IPS-18c (cell line): ENCODE measurements around the gene CCZ1.
"Not testable (repeated sequence)": the region's sequence is repeated elsewhere in the genome, so short reads cannot be mapped to it uniquely, and the experiment has no call there.

ENCODE experiments used
- H3K4me3 ChIP-seq: 2 replicates; pipeline ENCODE4 v1.7.0; 2013; ENCODE audit warnings: low read depth, mild to moderate bottlenecking, low read length, moderate library complexity; ENCODE audit not compliant: insufficient read depth
- H3K9me3 ChIP-seq: one replicate; pipeline ENCODE4 v1.6.1; 2013; ENCODE audit warnings: mild to moderate bottlenecking, low read length, moderate library complexity; ENCODE audit not compliant: control insufficient read depth, insufficient read depth

Gene CCZ1

DNA sequence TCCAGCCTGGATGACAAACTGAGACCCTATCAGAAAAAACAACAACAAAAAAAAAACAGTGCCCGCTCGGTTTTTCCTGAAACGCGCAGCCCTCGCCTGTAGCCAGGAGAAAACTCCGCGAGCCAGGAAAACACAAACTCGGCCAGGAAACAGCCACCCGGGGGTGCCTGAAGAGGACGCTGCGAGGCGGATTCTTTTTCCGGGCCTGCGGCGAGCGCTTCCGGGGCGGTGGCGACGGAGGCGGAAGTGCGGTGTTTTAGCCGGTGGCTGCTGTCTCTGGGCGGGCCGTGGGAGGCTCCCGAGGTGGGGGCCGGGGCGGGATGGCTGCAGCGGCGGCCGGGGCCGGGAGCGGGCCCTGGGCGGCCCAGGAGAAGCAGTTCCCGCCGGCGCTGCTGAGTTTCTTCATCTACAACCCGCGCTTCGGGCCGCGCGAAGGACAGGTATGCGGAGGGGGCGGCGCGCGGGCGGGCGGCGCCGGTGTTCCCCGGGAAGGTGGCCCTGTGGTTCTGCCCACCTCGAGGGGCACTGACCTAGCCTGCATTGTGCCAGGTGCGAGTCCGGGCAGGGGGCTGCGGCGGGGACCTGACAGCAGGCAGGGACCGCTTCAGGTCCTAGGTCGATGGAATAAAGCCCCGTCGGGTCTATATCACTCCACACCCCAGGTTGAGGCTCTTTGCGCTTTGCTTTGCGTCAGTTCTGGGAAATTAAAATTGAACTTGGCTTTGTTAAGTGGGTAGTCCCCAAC is at the start of gene CCZ1:
Gene CCZ1 (plus strand): TSS at position 254 of the 745 bp plus-strand sequence. CDS start 67 bp downstream, at position 321.
- not testable (repeated sequence) for H3K4me3 ChIP-seq, H3K9me3 ChIP-seq

- no peak overlapping the region for H3K4me3 ChIP-seq
Measured at GRCh38 chr7:5850944-5851343, 47.6 kb upstream of the CCZ1 start.

DNA sequence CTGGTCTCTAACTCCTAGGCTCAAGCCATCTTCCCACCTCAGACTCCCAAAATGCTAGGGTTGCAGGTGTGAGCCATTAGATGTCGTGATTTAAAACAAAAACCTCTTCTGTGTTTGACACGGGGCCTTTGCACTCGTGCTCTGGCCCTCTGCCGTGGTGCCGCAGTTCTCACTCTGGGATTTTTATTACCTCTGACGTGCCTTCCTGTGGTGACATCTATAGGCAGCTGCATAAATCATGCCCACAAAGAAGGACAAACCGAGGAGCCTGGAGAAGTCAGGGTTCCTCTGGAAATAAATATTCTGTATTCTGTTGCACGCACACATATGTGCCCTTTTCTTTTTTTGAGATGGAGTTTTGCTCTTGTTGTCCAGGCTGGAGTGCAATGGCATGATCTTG is 43.8 kb upstream of the CCZ1 start:
- Histone ChIP-seq H3K9me3 (no peaks in the 10 kb centered on the region), H3K4me3 (no peak overlapping the region)

More at GRCh38 chr7:5850944-5851343, 47.6 kb upstream of the CCZ1 start:
- no peaks in the 10 kb centered on the region for H3K9me3 ChIP-seq

DNA sequence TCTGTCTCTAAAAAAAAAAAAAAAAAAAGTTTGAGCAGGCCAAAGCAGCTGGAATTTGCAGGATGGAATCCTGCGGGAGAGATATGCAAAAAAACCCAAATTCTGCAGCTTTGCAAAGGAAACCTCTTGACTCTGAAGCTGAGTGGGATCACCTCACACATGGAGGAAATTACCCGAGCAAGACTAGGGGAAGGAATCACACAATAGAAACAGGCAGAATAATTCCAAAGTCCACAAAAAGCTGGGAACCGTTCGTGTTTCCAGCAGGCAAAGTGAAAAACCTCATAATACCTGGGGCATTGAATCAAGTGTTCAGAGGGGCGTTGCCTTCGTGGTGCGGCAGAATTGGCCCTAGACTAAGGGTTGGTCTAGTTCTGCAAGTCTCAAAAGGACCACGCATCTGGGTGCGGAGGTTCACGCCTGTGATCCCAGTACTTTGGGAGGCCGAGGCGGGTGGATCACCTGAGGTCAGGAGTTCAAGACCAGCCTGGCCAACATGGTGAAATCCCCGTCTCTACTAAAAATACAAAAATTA is 41.4 kb upstream of the CCZ1 start:
- not testable (repeated sequence) for H3K4me3 ChIP-seq, H3K9me3 ChIP-seq

- H3K4me3 ChIP-seq, H3K9me3 ChIP-seq: not testable (repeated sequence)
Measured at GRCh38 chr7:5858494-5858893, 40.0 kb upstream of the CCZ1 start.

DNA sequence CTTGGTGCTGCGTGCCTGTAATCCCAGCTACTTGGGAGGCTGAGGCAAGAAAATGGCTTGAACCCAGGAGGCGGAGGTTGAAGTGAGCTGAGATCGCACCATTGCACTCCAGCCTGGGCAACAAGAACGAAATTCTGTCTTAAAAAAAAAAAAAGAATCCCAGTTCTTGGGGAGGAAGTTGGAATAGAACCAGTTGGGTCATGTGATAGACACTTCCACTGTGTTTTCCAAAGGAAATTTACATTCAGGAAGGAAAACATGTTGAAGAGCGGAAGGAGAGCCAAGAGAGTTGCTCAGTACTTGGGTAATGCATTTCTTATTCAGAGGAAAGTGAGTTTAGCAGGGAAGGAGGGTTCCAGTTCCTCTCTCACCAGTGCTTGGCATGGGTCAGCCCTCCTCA is 37.3 kb upstream of the CCZ1 start:
- H3K9me3 ChIP-seq, H3K4me3 ChIP-seq: not testable (repeated sequence)

DNA sequence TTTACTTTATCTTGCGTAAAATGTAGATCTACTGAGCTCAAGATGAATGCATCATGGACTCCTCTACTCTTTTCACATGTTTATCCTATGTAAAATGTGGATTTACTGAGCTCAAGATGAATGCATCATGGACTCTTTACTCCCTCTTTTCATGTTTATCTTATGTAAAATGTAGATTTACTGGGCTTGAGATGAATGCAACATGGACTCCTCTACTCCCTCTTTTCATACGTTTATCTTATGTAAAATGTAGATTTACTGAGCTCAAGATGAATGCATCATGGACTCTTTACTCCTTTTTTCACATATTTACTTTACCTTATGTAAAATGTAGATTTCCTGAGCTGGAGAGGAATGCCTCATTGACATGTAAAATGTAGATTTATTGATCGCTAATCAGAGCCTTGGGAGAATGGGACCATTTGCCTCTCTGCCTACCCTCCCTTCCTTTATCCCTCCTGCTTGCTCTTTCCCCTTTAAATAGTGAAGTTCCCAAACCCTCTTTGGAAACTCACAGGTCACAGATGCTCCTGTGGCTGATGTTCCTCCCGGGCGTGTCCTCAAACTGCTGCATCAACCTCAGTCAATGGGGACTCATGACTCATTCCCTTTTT is 35.7 kb upstream of the CCZ1 start:
- H3K4me3 ChIP-seq, H3K9me3 ChIP-seq: not testable (repeated sequence)

GRCh38 chr7:5865279-5865931 is 33.1 kb upstream of the CCZ1 start:
- H3K4me3 ChIP-seq, H3K9me3 ChIP-seq: not testable (repeated sequence)

DNA sequence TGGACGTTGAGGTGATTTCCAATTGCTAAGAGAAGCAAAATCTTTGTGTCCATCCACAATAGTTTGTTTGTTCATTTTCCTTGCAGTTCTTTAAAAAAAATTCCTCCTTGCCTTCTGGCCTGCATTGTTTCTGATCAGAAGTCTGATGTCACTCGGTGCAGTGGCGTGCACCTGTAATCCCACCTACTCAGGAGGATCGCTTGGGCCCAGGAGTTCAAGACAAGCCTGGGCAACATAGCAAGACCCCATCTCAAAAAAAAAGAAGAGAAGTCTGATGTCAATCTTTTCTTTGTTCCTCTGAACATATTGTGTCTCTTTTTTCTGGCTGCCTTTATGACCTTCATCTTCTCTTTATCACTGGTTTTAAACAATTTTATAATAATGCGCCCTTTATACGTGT is 31.5 kb upstream of the CCZ1 start:
- peaks cover 2% of the 10 kb centered on the region for H3K9me3 ChIP-seq

DNA sequence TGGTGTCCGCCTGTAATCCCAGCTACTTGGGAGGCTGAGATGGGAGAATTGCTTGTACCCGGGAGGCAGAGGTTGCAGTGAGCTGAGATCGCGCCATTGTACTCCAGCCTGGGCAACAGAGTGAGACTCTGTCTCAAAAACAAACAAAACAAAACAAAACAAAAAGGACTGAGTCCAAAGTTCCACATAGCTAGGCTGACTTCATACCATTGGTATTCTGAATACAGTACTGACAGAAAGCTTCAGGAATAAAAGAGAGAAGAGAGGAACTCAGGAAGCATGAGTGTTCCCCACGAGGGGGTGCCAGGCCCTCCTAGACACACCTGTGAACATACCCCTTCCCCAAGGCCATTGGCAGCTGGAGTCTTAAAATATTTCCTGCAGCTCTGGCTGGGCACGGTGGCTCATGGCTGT is 29.6 kb upstream of the CCZ1 start:
- not testable (repeated sequence) for H3K4me3 ChIP-seq, H3K9me3 ChIP-seq

More for the DNA sequence above, 31.5 kb upstream of the CCZ1 start:
- H3K4me3 ChIP-seq: no peak overlapping the region

- H3K4me3 ChIP-seq: no peak overlapping the region; the same call in 1 of the 2 replicates
- H3K9me3 ChIP-seq: peaks cover 2% of the 10 kb centered on the region
Measured at GRCh38 chr7:5869691-5870090, 28.8 kb upstream of the CCZ1 start.

DNA sequence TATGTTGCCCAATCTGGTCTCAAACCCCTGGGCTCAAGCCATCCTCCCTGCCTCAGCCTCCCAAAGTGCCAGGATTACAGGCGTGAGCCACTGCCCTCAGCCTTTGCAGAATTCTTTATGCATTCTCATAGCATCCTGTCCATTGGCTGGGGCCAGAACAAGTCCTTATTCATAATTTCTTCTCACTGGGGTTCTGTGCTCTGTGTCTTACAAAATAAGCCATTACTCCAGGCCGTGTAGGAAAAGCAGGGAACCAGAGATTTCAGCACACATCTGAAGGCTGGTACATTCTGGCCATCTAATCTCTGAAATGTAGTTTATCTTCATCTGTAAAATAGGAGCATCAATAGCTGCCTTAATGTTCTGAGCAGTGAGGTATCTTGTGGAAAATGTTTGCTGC is 28.2 kb upstream of the CCZ1 start:
- H3K4me3 ChIP-seq: no peak overlapping the region
- H3K9me3 ChIP-seq: peaks cover 2% of the 10 kb centered on the region

DNA sequence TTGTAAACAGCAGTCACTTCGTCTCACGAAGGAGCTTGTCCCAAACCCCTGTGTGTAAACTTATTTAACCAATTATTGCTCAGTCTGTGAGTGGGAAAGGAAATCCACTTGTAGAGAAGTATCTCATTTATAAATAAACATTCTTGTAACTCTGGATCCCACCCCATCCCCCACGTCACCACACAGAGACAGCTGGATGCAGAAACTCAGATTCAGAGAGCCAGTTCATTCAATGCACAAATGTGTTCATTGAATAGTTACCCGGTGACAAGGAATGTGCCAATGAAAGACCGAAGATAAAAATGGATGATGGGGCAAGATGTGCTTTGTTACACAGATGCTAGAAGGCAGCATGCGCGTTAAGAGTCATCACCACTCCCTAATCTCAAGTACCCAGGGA is 26.2 kb upstream of the CCZ1 start:
- peaks cover 2% of the 10 kb centered on the region for H3K9me3 ChIP-seq
- no peak overlapping the region for H3K4me3 ChIP-seq

- H3K4me3 ChIP-seq, H3K9me3 ChIP-seq: not testable (repeated sequence)
Measured at GRCh38 chr7:5879591-5879990, 18.9 kb upstream of the CCZ1 start.

DNA sequence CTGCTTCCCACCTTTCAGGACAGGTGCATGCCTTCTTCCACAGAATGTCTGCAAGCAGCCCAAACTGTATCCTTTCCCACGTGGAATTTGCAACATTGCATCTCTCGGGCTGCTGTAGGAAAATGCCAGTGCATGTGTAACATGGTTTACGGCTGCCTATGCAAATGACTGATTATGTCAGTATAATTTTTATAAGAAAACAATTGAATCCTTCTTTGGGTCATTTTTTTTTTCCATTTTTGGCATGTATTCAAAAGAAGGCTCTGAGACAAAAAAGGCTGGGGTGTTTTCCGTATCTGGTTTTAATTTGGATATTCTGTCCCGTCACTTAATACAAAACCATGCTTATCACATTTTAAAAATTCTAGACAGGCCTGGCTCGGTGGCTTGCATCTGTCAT is 18.4 kb upstream of the CCZ1 start:
- not testable (repeated sequence) for H3K4me3 ChIP-seq, H3K9me3 ChIP-seq

GRCh38 chr7:5884431-5884830 is 14.1 kb upstream of the CCZ1 start:
- not testable (repeated sequence) for H3K9me3 ChIP-seq, H3K4me3 ChIP-seq

GRCh38 chr7:5888021-5888420 is 10.5 kb upstream of the CCZ1 start:
- H3K4me3 ChIP-seq, H3K9me3 ChIP-seq: not testable (repeated sequence)

DNA sequence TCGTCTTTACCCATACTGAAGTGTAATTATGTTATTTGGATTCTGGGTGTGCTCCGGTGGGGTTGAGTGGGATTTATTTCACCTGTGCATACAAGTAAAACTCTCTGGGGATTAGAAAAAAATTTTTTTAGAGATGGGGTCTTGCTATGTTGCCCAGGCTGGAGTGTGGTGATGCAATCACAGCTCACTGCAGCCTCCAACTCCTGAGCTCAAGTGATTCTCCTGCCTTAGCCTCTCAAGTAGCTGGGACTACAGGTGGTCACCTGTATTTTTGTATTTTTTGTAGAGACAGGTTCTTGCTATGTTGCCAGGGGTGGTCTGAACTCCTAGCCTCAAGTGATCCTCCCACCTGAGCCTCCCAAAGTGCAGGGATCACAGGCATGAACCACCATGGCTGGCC is 8.3 kb upstream of the CCZ1 start:
- not testable (repeated sequence) for H3K4me3 ChIP-seq, H3K9me3 ChIP-seq
